GM12891 (cell line): ENCODE data around the gene THSD7B.

ENCODE experiments used
- PAX5 ChIP-seq: IDR thresholded peaks from 2 replicates; pipeline ENCODE4 v1.6.1; 2011; ENCODE audit warnings: low read length, moderate library complexity, mild to moderate bottlenecking; ENCODE audit not compliant: insufficient read depth, severe bottlenecking
- POLR2A ChIP-seq: IDR thresholded peaks from 2 replicates; pipeline ENCODE4 v1.6.1; 2011; ENCODE audit warnings: low read depth, low read length, control low read depth
- POLR2AphosphoS5 ChIP-seq: IDR thresholded peaks from 2 replicates; pipeline ENCODE4 v1.6.1; 2011; ENCODE audit warnings: low read depth, low read length, control low read depth
- SPI1 ChIP-seq: IDR thresholded peaks from 2 replicates; pipeline ENCODE4 v1.6.1; 2011; ENCODE audit warnings: low read depth, low read length, control low read depth
- TAF1 ChIP-seq: IDR thresholded peaks from 2 replicates; pipeline ENCODE4 v1.6.1; 2011; ENCODE audit warnings: low read depth, low read length, control low read depth

GRCh38 chr2:137096187-137096586 lies 330.8 kb downstream of the THSD7B start:
- no peak for TF ChIP-seq POLR2AphosphoS5
- no peak for TF ChIP-seq POLR2A
- no peak for TF ChIP-seq TAF1
- no peak for TF ChIP-seq SPI1
- no peak for TF ChIP-seq PAX5
